PFSK-1 (cell line): ENCODE measurements around the gene KLHL40.

Experiments used
- FOXP2 ChIP-seq: optimal IDR thresholded peaks from 2 replicates; pipeline ENCODE3; 2011; ENCODE audit warnings: borderline replicate concordance, control low read depth, inconsistent platforms; ENCODE audit not compliant: insufficient read depth; ENCODE audit errors: extremely low read length, extremely low read depth
- POLR2AphosphoS5 ChIP-seq: IDR thresholded peaks from 2 replicates; pipeline ENCODE4 v1.6.1; 2012; ENCODE audit warnings: low read depth, mild to moderate bottlenecking, control low read depth, low read length, moderate library complexity
- REST ChIP-seq, 2 experiments: IDR thresholded peaks; 2 replicates each; pipeline versions ENCODE4 v1.6.1 to v1.8.0; 2011 to 2012; ENCODE audit warnings: low read depth in 2 of 2, low read length in 2 of 2, control low read depth in 1 of 2, inconsistent platforms in 1 of 2, mild to moderate bottlenecking in 1 of 2, moderate library complexity in 1 of 2; ENCODE audit not compliant: insufficient read depth in 1 of 2
- SIN3A ChIP-seq: IDR thresholded peaks from 2 replicates; pipeline ENCODE4 v1.6.1; 2012; ENCODE audit warnings: mild to moderate bottlenecking, low read length, moderate library complexity, borderline replicate concordance; ENCODE audit not compliant: insufficient read depth
- TAF1 ChIP-seq: IDR thresholded peaks from 2 replicates; pipeline ENCODE4 v1.6.1; 2012; ENCODE audit warnings: low read length, control low read depth, borderline replicate concordance; ENCODE audit not compliant: insufficient read depth

Gene KLHL40

DNA sequence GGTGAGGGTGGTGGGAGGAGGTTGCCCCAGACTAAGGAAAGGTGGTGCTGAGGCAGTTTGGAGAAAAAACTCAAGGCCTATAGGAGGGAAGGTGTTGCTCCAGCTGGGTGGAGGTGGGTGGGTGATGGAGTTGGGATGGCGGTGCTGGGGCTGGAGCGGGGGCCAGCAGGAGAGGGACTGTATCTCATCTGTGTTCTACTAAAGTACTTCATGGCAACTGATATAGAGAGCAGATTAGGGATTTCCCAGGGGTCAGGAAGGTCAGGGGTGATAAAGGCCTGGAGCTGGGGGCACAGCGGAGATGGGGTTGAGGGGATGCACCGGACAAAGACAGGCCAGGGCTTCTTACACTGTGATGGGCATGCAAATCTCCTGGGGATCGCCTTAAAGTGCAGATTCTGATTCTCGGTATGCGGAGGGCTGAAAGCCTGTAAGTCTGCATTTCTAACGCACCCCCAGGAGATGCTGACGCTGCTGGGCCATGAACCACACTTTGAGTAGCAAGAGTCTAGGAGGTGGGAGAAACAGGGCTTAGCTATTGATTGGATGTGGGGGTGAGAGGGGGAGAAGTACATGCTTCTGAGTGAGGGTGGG is 4.2 kb downstream of the KLHL40 start:
- no peak for TF ChIP-seq FOXP2
- TF ChIP-seq REST (IDR thresholded peaks at IDR 0.05; ENCODE audit: insufficient read depth in 1 of 2, low read depth in 2 of 2, low read length in 2 of 2): no peak
- TF ChIP-seq POLR2AphosphoS5: no peak
- no peak for TF ChIP-seq SIN3A
- no peak for TF ChIP-seq TAF1

DNA sequence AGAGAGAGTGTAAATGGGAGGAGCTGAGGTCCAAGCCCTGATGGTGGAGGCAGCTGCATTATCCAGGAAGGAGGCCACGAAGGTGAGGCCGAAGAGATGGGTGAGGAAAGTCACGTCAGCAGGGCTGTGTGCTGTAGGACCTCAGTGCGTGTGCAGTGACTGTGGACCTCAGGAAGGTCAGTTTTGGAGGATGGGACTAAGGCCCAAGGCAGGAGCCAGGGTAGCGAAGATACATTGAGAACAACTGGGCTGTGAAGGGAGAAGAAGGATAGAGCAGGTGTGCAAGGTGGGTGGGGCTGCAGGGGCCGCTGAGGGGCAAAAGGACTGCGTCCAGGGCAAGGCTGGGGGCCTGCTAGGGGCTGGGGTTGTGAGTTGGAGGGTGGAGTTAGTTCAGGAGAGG is 4.9 kb downstream of the KLHL40 start:
- TF ChIP-seq POLR2AphosphoS5 (no peak), REST (IDR thresholded peaks at IDR 0.05; ENCODE audit: insufficient read depth in 1 of 2, low read depth in 2 of 2, low read length in 2 of 2) (no peak), SIN3A (no peak), TAF1 (no peak), FOXP2 (no peak)

DNA sequence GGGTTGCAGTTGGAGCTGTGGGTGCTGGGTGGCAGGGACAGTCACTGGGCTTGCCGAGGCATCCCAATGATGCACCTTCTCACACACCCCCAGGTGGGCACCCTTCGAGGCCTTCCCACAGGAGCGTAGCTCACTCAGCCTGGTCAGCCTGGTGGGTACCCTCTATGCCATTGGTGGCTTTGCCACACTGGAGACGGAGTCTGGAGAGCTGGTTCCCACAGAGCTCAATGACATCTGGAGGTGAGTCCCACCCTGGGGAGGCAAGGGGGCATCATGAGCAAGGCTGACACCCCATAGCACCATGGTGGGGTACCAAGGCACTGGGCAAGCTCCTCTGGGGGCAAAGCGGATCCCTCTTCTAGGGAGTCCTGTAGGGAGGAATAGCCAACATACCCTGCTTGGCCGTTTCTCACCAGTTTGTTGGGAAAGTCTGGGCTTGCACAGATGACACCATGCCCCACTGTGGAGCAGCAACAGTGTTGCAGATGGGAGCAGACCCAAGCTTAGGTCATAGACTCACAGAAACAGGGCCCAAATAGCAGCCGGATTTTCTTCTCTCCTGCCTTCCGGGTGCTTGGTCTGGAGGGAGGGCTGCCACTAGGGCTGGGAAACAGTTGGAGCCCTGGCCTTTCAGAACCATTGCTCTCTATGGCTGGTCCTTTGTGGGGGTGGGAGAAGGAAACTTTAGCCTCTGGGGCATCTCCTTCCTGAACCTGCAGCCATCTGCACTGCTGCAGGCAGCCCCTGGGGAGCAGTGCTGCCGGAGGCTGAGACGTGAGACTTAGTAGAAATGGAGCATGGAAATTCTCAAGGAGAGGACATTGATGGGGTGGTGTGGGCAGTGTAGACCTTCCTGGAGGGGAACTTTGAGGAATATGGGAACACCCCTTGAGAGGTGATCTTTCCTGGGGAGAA is 5.7 kb downstream of the KLHL40 start:
- no peak for TF ChIP-seq TAF1
- TF ChIP-seq FOXP2: no peak
- TF ChIP-seq SIN3A: no peak
- TF ChIP-seq POLR2AphosphoS5: no peak
- no peak for TF ChIP-seq REST (IDR thresholded peaks at IDR 0.05; ENCODE audit: insufficient read depth in 1 of 2, low read depth in 2 of 2, low read length in 2 of 2)

GRCh38 chr3:42691816-42692666 is 6.7 kb downstream of the KLHL40 start:
- TF ChIP-seq SIN3A (no peak), POLR2AphosphoS5 (no peak), TAF1 (no peak), FOXP2 (no peak), REST (IDR thresholded peaks at IDR 0.05; ENCODE audit: insufficient read depth in 1 of 2, low read depth in 2 of 2, low read length in 2 of 2) (no peak)
